ENCODE measurements around the gene LPP.

GRCh38 chr3:188598894-188599293 lies 444.9 kb downstream of the LPP start:
- TF ChIP-seq TCF12 (IDR thresholded peaks at IDR 0.05) (no peak), TCF12 (CRISPR knock-in tag; IDR thresholded peaks at IDR 0.05) (no peak), NCOA2 (CRISPR knock-in tag; IDR thresholded peaks at IDR 0.05) (no peak), DNMT3B (CRISPR knock-in tag; conservative IDR thresholded peaks at IDR 0.05) (no peak), ZNF143 (CRISPR knock-in tag; IDR thresholded peaks at IDR 0.05) (no peak), TAF15 (IDR thresholded peaks at IDR 0.05; ENCODE audit: low read depth, low read length, poor library complexity, severe bottlenecking) (no peak), MYNN (CRISPR knock-in tag; IDR thresholded peaks at IDR 0.05; ENCODE audit: low read depth) (no peak)
- TF ChIP-seq, protein P1, sequence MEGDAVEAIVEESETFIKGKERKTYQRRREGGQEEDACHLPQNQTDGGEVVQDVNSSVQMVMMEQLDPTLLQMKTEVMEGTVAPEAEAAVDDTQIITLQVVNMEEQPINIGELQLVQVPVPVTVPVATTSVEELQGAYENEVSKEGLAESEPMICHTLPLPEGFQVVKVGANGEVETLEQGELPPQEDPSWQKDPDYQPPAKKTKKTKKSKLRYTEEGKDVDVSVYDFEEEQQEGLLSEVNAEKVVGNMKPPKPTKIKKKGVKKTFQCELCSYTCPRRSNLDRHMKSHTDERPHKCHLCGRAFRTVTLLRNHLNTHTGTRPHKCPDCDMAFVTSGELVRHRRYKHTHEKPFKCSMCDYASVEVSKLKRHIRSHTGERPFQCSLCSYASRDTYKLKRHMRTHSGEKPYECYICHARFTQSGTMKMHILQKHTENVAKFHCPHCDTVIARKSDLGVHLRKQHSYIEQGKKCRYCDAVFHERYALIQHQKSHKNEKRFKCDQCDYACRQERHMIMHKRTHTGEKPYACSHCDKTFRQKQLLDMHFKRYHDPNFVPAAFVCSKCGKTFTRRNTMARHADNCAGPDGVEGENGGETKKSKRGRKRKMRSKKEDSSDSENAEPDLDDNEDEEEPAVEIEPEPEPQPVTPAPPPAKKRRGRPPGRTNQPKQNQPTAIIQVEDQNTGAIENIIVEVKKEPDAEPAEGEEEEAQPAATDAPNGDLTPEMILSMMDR (CRISPR knock-in tag; IDR thresholded peaks at IDR 0.05), result no peak
- TF ChIP-seq, protein P2, sequence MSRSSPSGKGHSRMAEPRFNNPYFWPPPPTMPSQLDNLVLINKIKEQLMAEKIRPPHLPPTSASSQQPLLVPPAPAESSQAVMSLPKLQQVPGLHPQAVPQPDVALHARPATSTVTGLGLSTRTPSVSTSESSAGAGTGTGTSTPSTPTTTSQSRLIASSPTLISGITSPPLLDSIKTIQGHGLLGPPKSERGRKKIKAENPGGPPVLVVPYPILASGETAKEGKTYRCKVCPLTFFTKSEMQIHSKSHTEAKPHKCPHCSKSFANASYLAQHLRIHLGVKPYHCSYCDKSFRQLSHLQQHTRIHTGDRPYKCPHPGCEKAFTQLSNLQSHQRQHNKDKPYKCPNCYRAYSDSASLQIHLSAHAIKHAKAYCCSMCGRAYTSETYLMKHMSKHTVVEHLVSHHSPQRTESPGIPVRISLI (CRISPR knock-in tag; IDR thresholded peaks at IDR 0.05; ENCODE audit: borderline replicate concordance), result no peak
